Activated gamma-delta T cell treated with anti-CD3 and anti-CD28 coated beads, Interleukin-2, amount 50 U/mL, for 16 hours (primary cell): ENCODE results near the gene PLXDC1.
"Not testable (repeated sequence)": the region's sequence is repeated elsewhere in the genome, so short reads cannot be mapped to it uniquely, and the experiment has no call there.

Source experiments
- DNase-seq: peaks from one replicate; pipeline ENCODE4 v3.0.0-alpha.2; 2020; ENCODE audit warnings: low read depth

PLXDC1 gene

DNA sequence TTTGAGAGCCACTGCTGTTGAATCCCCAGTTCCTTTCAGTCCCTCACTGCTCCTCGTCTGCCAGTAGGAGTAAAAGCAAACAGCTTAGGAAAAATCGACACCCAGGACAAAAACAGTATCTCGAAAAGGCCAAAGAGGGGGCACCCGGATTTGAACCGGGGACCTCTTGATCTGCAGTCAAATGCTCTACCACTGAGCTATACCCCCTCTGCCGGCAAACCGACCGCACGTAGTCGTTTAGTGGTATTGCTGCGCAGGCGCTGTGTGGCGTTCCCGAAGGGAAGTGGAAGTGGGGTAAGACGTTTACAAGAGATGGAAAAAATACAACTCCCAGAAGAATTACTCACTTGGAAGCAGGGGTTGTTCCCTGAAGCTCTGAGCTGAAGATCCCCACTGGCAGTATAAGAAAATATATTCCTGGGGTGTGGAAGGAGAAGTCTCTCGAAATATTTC is 2.2 kb upstream of the PLXDC1 start:
- peak; percentile 92 for DNase-seq

DNA sequence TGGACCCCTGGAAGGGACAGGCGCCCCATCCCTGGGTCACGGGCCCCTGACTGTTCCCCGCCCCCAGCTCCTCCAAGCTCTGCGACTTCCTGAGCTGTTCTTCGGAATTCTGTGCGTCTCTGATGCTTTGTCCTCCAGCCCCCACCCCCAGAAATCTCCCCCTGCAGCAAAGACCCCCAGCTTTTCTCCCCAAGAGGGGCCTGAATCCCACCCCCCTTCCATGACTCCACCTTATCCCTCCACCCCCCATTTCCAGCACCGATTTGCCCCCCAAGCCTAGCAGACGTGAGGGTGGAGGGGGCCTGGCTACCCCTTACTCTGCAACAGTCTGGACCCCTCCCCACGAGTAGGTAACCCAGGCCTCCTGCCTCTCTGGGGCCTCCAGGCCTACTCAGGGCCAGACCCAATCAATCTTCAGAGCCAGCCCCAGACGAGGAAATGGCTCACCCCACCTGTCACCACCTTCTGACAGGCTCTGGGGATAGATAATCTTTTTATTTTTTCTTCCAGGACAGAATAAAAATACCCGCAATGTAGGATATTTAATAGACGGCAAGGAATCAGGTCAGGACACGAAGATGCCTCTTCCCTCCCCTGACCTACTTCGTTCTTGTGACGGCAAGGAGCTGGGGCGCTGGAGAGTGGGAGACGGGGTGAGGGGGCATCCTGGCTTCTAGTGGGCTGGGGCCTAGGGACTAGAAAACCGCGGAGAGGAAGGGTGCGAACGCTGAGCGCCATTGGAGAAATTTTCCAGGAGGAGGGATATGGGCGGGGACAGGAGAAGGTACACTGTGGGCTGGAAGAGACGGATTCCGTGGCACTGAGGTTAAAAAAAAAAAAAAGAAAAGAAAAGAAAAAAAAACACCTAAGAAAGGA is 744 bp upstream of the PLXDC1 start:
- no peak for DNase-seq

- no peak for DNase-seq
Measured at GRCh38 chr17:39150795-39151149, 665 bp downstream of the PLXDC1 start.

GRCh38 chr17:39150104-39150634 is 1.3 kb downstream of the PLXDC1 start:
- no peak for DNase-seq

GRCh38 chr17:39147221-39148185 is 3.9 kb downstream of the PLXDC1 start:
- DNase-seq, result no peak

GRCh38 chr17:39146273-39146672 is 5.2 kb downstream of the PLXDC1 start:
- DNase-seq, result no peak

- no peak for DNase-seq
Measured at GRCh38 chr17:39145143-39145542, 6.3 kb downstream of the PLXDC1 start.

- DNase-seq, result no peak
Measured at GRCh38 chr17:39144416-39144840, 7.0 kb downstream of the PLXDC1 start.

DNA sequence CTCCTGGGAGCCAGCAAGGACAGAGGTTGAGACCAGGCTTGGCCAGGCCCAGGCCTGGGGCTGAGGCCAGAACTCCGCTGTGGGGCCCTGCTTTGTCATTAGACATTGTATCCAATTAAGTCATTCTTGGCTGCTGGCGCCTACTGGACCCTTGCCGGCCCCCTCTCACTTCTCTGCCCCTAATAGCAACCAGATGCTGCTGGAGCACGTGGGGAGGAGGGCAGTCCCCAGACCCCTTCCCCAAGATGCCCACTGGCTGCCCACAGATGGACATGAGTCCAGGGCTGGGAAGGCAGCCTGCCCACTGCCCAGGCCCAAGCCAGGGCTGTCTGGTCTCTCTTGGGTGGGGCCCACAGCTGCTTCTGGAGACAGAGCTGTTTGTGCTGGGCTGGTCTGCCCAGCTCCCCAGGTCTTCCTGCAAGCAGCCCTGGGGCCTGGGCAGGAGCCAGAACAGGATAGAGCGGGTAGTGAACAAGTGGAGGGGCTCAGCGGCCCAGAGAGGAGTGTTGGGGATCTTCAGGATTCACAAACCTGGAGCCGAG is 7.8 kb downstream of the PLXDC1 start:
- no peak for DNase-seq

- DNase-seq, result no peak
Measured at GRCh38 chr17:39141915-39142664, 9.3 kb downstream of the PLXDC1 start.

DNA sequence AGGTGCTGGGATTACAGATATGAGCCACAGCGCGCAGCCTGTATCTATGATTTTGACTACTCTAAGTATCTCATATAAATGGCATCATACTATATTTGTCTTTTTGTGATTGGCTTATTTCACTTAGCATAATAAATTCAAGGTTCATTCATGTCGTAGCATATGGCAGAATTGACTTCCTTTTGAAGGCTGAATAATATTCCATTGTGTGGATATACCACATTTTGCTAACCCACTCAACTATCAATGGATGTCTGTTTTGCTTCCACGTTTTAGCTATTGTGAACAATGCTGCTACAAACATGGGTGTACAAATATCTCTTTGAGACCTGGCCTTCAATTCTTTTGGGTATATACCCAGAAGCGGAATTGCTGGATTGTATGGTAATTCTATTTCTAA is 10.1 kb downstream of the PLXDC1 start:
- DNase-seq, result no peak

- no peak for DNase-seq
Measured at GRCh38 chr17:39139561-39139960, 11.9 kb downstream of the PLXDC1 start.

- no peak for DNase-seq
Measured at GRCh38 chr17:39139161-39139511, 12.3 kb downstream of the PLXDC1 start.

DNA sequence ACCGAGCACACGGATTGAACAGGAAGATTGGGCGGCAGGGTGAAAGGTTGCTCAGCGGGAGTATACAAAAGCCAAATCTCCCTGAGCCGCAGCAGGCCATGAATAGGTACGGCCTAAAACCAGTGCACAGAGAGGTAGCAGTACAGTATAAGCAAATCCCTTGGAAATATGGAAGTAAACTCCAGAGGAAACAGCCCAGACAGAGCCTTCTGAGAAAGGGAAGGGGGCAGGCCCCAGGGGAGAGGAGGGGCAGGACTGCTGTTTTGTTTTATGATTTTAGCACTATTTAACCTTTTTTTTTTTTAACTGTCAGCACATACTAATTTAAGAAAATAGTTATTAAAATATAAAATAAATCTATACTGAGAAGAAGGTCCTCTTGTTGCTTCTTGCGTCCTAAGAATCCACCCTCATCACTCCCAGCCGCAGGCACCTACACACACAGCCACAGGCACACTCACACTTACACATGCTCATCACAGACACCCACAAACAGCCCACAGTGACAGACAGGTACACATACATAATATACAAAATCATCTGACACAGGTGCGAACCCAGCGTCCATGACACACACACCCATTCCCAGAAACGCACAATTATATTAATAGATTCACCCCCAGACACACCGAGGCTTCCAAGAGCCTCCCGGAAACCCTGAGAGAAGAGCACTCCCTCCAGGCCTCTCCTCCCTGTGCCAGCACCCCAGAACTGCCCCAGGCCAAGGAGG is 12.8 kb downstream of the PLXDC1 start:
- DNase-seq, result no peak

DNA sequence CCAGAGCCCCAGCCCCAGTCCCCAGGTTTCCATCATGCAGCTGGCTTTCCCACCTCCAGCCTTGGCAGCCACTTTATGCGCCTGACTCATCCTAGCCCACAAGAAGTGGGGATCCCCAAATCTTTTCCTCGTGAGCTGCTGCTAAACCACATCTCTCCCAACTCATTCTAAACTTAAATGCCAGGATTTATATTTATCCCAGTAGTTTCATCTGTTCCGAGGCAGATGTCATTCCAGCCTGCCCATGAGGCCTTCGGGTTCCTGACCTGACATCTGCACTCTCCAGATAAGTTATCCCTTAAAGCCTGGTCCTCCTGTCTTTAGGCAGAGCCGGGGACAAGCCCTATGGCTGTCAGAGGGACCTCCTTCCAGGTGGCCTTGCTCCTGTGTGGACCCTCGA is 16.6 kb downstream of the PLXDC1 start:
- DNase-seq, result no peak

GRCh38 chr17:39132192-39132610 is 19.2 kb downstream of the PLXDC1 start:
- no peak for DNase-seq

DNA sequence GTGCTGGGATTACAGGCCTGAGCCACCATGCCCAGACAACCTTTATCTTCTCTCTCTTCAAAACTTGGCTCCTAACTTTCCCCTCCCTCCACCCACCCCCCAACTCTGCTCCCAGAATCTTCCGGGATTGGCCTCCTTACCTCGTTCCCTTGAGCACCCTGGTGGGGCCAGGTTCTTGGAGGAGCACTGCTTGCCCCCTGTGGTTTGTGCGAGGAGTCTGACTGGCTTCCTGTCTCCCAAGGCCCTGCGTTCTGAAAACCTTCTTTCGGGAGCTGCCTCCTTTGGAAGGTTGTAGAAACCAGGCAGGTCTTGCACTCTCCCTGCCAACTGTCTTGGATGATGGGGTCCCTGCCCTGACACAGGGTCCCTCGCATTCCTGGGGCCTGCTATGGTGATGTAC is 19.8 kb downstream of the PLXDC1 start:
- no peak for DNase-seq

- DNase-seq, result no peak
Measured at GRCh38 chr17:39130205-39130604, 21.2 kb downstream of the PLXDC1 start.

DNA sequence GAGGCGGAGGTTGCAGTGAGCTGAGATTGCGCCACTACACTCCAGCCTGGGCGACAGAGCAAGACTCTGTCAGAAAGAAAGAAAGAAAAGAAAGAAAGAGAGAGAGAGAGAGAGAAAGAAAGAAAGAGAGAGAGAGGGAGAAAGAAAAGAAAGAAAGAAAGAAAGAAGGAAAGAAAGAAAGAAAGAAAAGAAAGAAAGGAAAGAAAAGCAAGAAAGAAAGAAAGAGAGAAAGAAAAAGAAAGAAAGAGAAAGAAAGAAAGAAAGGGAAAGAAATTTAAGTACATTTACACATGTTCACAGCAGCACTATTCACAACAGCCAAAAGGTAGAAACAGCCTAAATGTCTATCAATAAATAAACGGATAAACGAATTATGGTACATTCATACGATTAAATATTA is 21.9 kb downstream of the PLXDC1 start:
- not testable (repeated sequence) for DNase-seq

- no peak for DNase-seq
Measured at GRCh38 chr17:39126436-39126835, 25.0 kb downstream of the PLXDC1 start.
